Effector memory CD8-positive, alpha-beta T cell (primary cell): Measurements from ENCODE around the gene MUC5AC.

ENCODE experiments used
- ATAC-seq: fragments of 150-1000 bp; cut with Tn5 transposase; replicated peaks from 2 replicates; pipeline ENCODE4 v1.10.0; 2021; ENCODE audit warnings: mild to moderate bottlenecking, moderate library complexity
- DNase-seq, 3 experiments: peaks; one replicate each; pipeline ENCODE4 v3.0.0; 2021
- H3K27ac Mint-ChIP-seq, 2 donors: one replicate each; pipeline ENCODE4 v1.8.0; 2022; ENCODE audit warnings: mild to moderate bottlenecking in 2 of 2, mixed read lengths in 2 of 2, moderate library complexity in 2 of 2
- H3K27me3 Mint-ChIP-seq, 2 donors: one replicate each; pipeline ENCODE4 v1.8.0; 2022; ENCODE audit warnings: mixed read lengths in 2 of 2
- H3K36me3 Mint-ChIP-seq: one replicate; pipeline ENCODE4 v1.8.0; 2022; ENCODE audit warnings: mild to moderate bottlenecking, moderate library complexity, mixed read lengths; ENCODE audit not compliant: insufficient read depth
- H3K4me1 Mint-ChIP-seq, 2 donors: one replicate each; pipeline ENCODE4 v1.8.0; 2022; ENCODE audit warnings: low read depth in 2 of 2, mixed read lengths in 2 of 2
- H3K4me3 Mint-ChIP-seq, 2 donors: one replicate each; pipeline ENCODE4 v1.8.0; 2022; ENCODE audit warnings: mild to moderate bottlenecking in 2 of 2, mixed read lengths in 2 of 2, moderate library complexity in 2 of 2
- H3K9me3 Mint-ChIP-seq, 2 donors: one replicate each; pipeline ENCODE4 v1.8.0; 2022; ENCODE audit warnings: mixed read lengths in 2 of 2

The MUC5AC gene

GRCh38 chr11:1229471-1230120 is 71.8 kb downstream of the MUC5AC start:
- no peaks in the 10 kb centered on the region for H3K36me3 Mint-ChIP-seq

GRCh38 chr11:1230121-1230455 is 72.3 kb downstream of the MUC5AC start:
- Mint-ChIP-seq H3K27me3 (no peaks in the 10 kb centered on the region), H3K9me3 (no peaks in the 10 kb centered on the region), H3K4me1 (no peaks in the 10 kb centered on the region), H3K27ac (no peak overlapping the region), H3K4me3 (no peak overlapping the region), H3K36me3 (no peaks in the 10 kb centered on the region)
- no peak for DNase-seq
- no peak for ATAC-seq

More at GRCh38 chr11:1229471-1230120, 71.8 kb downstream of the MUC5AC start:
- Mint-ChIP-seq H3K9me3 (no peaks in the 10 kb centered on the region), H3K4me3 (no peak overlapping the region), H3K27me3 (no peaks in the 10 kb centered on the region), H3K27ac (no peak overlapping the region), H3K4me1 (no peaks in the 10 kb centered on the region)
- ATAC-seq (no peak), DNase-seq (no peak)

GRCh38 chr11:1230456-1231395 is 73.0 kb downstream of the MUC5AC start:
- H3K27me3 Mint-ChIP-seq: no peaks in the 10 kb centered on the region
- no peak overlapping the region for H3K4me3 Mint-ChIP-seq
- H3K4me1 Mint-ChIP-seq: no peaks in the 10 kb centered on the region
- DNase-seq (no peak), ATAC-seq (no peak)
- no peak overlapping the region for H3K27ac Mint-ChIP-seq
- H3K36me3 Mint-ChIP-seq: no peaks in the 10 kb centered on the region
- H3K9me3 Mint-ChIP-seq: no peaks in the 10 kb centered on the region

GRCh38 chr11:1231396-1232020 is 73.8 kb downstream of the MUC5AC start:
- Mint-ChIP-seq H3K9me3 (no peaks in the 10 kb centered on the region), H3K4me1 (no peaks in the 10 kb centered on the region), H3K36me3 (no peaks in the 10 kb centered on the region), H3K27ac (no peak overlapping the region), H3K27me3 (no peaks in the 10 kb centered on the region), H3K4me3 (no peak overlapping the region)
- ATAC-seq (no peak), DNase-seq (no peak)

- no peak overlapping the region for H3K4me3 Mint-ChIP-seq
- H3K4me1 Mint-ChIP-seq: no peaks in the 10 kb centered on the region
- DNase-seq (no peak), ATAC-seq (no peak)
- H3K27ac Mint-ChIP-seq: no peak overlapping the region
- peaks cover under 1% of the 10 kb centered on the region for H3K36me3 Mint-ChIP-seq
- no peaks in the 10 kb centered on the region for H3K9me3 Mint-ChIP-seq
- no peaks in the 10 kb centered on the region for H3K27me3 Mint-ChIP-seq
Observed at GRCh38 chr11:1232021-1232882, 74.5 kb downstream of the MUC5AC start.

GRCh38 chr11:1232883-1233321 is 75.1 kb downstream of the MUC5AC start:
- Mint-ChIP-seq H3K4me1 (no peaks in the 10 kb centered on the region), H3K4me3 (no peak overlapping the region), H3K27ac (no peak overlapping the region), H3K27me3 (no peaks in the 10 kb centered on the region), H3K9me3 (no peaks in the 10 kb centered on the region), H3K36me3 (peaks cover 3% of the 10 kb centered on the region)
- no peak for DNase-seq
- ATAC-seq: no peak

- Mint-ChIP-seq H3K4me3 (no peak overlapping the region), H3K4me1 (no peaks in the 10 kb centered on the region), H3K27me3 (no peaks in the 10 kb centered on the region), H3K36me3 (peaks cover 3% of the 10 kb centered on the region), H3K27ac (no peak overlapping the region), H3K9me3 (no peaks in the 10 kb centered on the region)
- DNase-seq (no peak), ATAC-seq (no peak)
Observed at GRCh38 chr11:1233351-1234053, 75.7 kb downstream of the MUC5AC start.

- no peak for DNase-seq
- Mint-ChIP-seq H3K4me1 (no peaks in the 10 kb centered on the region), H3K4me3 (no peak overlapping the region), H3K9me3 (no peaks in the 10 kb centered on the region), H3K27me3 (no peaks in the 10 kb centered on the region), H3K36me3 (peaks cover 3% of the 10 kb centered on the region), H3K27ac (no peak overlapping the region)
- ATAC-seq: no peak
Observed at GRCh38 chr11:1234054-1234720, 76.4 kb downstream of the MUC5AC start.

- Mint-ChIP-seq H3K4me1 (no peaks in the 10 kb centered on the region), H3K36me3 (peaks cover 3% of the 10 kb centered on the region), H3K9me3 (no peaks in the 10 kb centered on the region), H3K4me3 (no peak overlapping the region), H3K27me3 (no peaks in the 10 kb centered on the region), H3K27ac (no peak overlapping the region)
- DNase-seq (no peak), ATAC-seq (no peak)
Observed at GRCh38 chr11:1234771-1235305, 77.1 kb downstream of the MUC5AC start.

GRCh38 chr11:1235306-1235900 is 77.7 kb downstream of the MUC5AC start:
- Mint-ChIP-seq H3K4me1 (no peaks in the 10 kb centered on the region), H3K27me3 (no peaks in the 10 kb centered on the region), H3K36me3 (peaks cover 3% of the 10 kb centered on the region), H3K9me3 (no peaks in the 10 kb centered on the region), H3K4me3 (no peak overlapping the region), H3K27ac (no peak overlapping the region)
- DNase-seq (no peak), ATAC-seq (no peak)

GRCh38 chr11:1235901-1236315 is 78.2 kb downstream of the MUC5AC start:
- ATAC-seq (no peak), DNase-seq (no peak)
- Mint-ChIP-seq H3K36me3 (peaks cover 3% of the 10 kb centered on the region), H3K27me3 (no peaks in the 10 kb centered on the region), H3K9me3 (no peaks in the 10 kb centered on the region), H3K27ac (no peak overlapping the region), H3K4me1 (no peaks in the 10 kb centered on the region), H3K4me3 (no peak overlapping the region)
